ENCODE data around the gene PLOD2.
"Not testable (repeated sequence)": the region's sequence is repeated elsewhere in the genome, so short reads cannot be mapped to it uniquely, and the experiment has no call there.

Gene PLOD2

DNA sequence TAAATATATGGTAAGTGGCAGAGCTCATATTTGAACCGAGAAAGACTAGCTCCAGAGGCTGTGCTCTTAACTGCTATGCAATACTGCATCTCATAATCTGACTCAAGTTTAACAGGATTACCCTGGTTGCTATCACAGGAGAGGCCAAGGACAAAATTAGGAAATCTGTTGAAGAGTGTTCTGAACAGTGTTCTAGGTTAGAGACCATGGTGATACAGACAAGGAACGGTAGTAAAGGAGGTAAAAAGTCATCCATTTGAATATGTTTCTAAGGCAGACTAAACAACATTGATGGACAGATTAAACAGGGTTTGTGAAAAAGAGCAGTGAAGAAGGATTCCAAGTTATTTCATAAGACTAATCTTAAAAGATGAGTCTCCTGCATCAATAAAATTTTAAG, 22.1 kb downstream of the PLOD2 start:
- Mint-ChIP-seq H3K27ac (no peak overlapping the region), H3K9me3 (no peaks in the 10 kb centered on the region), H3K36me3 (no peaks in the 10 kb centered on the region), H3K4me1 (no peaks in the 10 kb centered on the region), H3K27me3 (no peaks in the 10 kb centered on the region), H3K4me3 (no peak overlapping the region)
- ATAC-seq (replicated peaks), result no peak
- DNase-seq, result no peak

GRCh38 chr3:146136647-146137046, 24.3 kb downstream of the PLOD2 start:
- Mint-ChIP-seq H3K4me1 (no peaks in the 10 kb centered on the region), H3K36me3 (no peaks in the 10 kb centered on the region), H3K9me3 (no peaks in the 10 kb centered on the region), H3K4me3 (no peak overlapping the region), H3K27ac (no peak overlapping the region), H3K27me3 (no peaks in the 10 kb centered on the region)
- DNase-seq (no peak), ATAC-seq (replicated peaks) (no peak)

DNA sequence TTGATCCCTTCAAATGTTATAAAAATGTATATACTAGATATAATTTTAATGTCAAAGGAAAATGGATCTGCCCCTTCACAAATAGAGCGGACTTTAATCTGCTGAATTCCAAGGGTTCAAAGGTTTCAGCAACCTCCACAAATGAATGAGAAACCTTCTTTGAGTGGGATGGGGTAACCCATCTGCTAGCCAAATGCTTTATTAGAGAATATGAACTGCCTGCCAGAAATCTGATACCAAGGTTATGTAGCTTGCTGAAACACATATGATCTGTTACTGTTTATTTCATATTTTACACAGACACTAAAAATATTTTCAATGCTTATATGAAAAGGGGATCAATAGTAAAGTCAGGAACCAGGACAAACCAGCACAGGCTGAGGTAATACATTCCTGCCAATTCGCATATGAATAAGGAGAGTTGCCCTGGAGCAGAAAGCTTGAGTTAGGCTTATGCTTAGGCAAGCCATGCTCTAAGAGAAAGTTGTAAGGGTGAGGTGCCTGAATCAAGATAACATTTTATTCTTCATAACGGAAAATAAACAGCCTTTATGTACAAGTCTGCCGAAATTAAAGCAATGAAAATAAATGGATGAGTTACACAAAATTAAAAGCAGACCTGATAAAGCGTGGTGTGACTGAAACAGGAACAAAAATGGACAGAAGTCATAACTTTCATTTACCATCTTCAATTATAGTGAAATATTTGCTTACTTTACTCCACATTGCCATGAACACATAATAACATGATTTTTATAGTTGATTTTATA, 26.5 kb downstream of the PLOD2 start:
- Mint-ChIP-seq H3K4me1 (no peaks in the 10 kb centered on the region), H3K27me3 (no peaks in the 10 kb centered on the region), H3K9me3 (no peaks in the 10 kb centered on the region), H3K27ac (no peak overlapping the region), H3K4me3 (no peak overlapping the region), H3K36me3 (no peaks in the 10 kb centered on the region)
- ATAC-seq (replicated peaks), result no peak
- no peak for DNase-seq

- H3K4me3 Mint-ChIP-seq, result no peak overlapping the region
- no peak for ATAC-seq (replicated peaks)
- no peak for DNase-seq
- no peaks in the 10 kb centered on the region for H3K9me3 Mint-ChIP-seq
- no peak overlapping the region for H3K27ac Mint-ChIP-seq
- no peaks in the 10 kb centered on the region for H3K36me3 Mint-ChIP-seq
- H3K4me1 Mint-ChIP-seq, result no peaks in the 10 kb centered on the region
- no peaks in the 10 kb centered on the region for H3K27me3 Mint-ChIP-seq
Observed at GRCh38 chr3:146133441-146133840, 27.5 kb downstream of the PLOD2 start.

DNA sequence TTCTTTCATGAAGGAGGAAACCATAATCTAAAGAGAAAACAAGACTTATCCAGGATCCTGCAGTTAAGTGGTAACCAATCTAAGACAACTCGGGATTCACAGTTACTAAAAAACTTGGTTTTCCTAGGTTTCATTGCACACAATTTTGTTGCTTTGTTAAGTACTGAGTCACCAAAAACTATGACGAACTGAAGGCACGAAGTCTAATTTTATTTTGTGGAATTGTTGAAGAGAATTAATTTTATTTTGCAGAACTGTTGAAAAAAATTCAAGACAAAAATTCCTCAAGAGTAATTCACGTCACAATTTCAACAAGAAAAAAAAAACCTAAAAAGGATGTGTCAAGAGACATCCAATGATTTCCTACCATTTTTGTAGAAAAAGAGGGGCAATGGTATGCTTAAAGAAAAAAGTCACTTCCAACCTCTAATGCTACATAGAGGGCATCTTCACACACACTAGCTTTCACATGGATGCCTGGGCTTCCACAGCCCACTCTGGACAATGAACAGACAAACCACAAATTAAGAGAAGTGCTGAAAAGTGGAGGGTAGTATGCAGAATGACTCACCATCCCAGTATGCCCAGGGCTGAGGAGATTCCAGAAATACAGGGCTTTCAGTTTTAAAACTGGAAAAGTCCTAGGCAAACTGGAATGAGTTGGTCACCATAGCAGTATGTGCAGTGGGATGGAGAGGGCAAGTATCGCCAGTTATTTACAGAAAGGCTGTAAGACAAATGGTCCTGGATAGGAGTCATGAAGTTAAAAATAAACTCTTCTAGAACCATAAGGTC, 29.2 kb downstream of the PLOD2 start:
- no peak for ATAC-seq (replicated peaks)
- DNase-seq, result no peak

DNA sequence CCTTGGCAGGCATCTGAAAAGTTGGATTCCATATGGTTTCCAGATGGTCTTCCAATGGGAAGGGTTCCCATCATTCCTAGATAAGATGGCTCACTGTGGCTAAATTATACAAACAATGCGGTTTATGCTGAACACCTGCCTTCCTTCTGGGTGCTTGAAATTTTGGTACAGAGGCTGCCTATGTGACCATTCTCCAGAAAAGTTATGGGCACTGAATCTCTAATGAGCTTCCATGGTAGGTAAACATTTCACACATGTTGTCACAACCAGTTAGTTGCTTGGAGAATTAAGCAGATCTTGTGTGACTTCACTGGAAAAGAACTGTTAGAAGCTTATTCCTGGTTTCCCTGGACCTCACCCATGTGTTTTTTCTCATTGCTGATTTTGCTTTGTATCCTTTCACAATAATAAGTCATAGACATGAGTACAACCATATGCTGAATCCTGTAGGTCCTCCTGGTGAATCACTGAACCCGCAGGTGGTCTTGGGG, 30.1 kb downstream of the PLOD2 start:
- DNase-seq, result no peak
- ATAC-seq (replicated peaks), result no peak
- H3K27ac Mint-ChIP-seq, result no peak overlapping the region

More for the DNA sequence above, 29.2 kb downstream of the PLOD2 start:
- Mint-ChIP-seq H3K36me3 (no peaks in the 10 kb centered on the region), H3K4me1 (no peaks in the 10 kb centered on the region), H3K9me3 (no peaks in the 10 kb centered on the region), H3K27me3 (no peaks in the 10 kb centered on the region), H3K4me3 (no peak overlapping the region), H3K27ac (no peak overlapping the region)

GRCh38 chr3:146129750-146130149, 31.2 kb downstream of the PLOD2 start:
- Mint-ChIP-seq H3K36me3 (no peaks in the 10 kb centered on the region), H3K9me3 (no peaks in the 10 kb centered on the region), H3K4me3 (no peak overlapping the region), H3K27ac (no peak overlapping the region), H3K27me3 (no peaks in the 10 kb centered on the region), H3K4me1 (no peaks in the 10 kb centered on the region)
- DNase-seq (no peak), ATAC-seq (replicated peaks) (no peak)

More for the DNA sequence above, 30.1 kb downstream of the PLOD2 start:
- no peak overlapping the region for H3K4me3 Mint-ChIP-seq
- H3K27me3 Mint-ChIP-seq, result no peaks in the 10 kb centered on the region
- H3K36me3 Mint-ChIP-seq, result no peaks in the 10 kb centered on the region
- H3K4me1 Mint-ChIP-seq, result no peaks in the 10 kb centered on the region
- H3K9me3 Mint-ChIP-seq, result no peaks in the 10 kb centered on the region

DNA sequence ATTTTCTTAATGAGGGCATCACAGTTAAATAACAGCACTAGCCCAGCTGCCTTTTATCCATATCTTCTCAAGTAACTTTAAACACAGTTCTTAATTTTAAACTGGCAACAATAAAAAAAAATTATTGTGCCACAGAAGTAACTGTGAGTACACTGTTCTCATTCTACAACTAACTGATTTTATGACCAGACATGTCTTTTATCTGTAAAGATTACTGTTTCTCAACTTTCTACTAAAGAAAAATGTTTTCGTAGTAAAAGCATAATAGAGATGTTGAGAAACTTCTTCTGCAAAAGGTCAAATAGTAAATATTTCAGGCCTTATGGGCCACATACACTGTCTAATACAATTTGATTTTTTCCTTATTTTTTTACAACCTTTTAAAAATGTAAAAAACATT, 32.0 kb downstream of the PLOD2 start:
- Mint-ChIP-seq H3K36me3 (no peaks in the 10 kb centered on the region), H3K4me3 (no peak overlapping the region), H3K4me1 (no peaks in the 10 kb centered on the region), H3K9me3 (no peaks in the 10 kb centered on the region), H3K27ac (no peak overlapping the region), H3K27me3 (no peaks in the 10 kb centered on the region)
- no peak for DNase-seq
- ATAC-seq (replicated peaks), result no peak

DNA sequence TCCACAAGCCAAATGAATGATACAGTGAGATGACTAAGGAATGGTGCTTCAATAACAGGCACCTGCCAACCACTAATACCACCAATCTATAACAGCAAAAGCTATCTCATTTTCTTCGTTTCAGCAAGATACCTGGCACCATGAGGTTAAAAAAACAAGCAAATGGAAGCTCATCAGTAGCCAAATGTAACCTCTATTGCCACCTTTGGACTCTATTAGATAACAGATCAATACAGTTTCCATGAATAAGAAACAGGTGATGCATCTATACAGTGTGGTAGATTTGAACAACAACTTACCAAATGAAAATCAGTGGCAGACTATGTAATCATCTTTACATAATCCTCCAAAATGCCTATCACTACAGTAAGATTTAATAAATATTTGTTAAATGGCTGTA, 32.8 kb downstream of the PLOD2 start:
- Mint-ChIP-seq H3K4me3 (no peak overlapping the region), H3K36me3 (no peaks in the 10 kb centered on the region), H3K27me3 (no peaks in the 10 kb centered on the region), H3K27ac (no peak overlapping the region), H3K9me3 (no peaks in the 10 kb centered on the region), H3K4me1 (no peaks in the 10 kb centered on the region)
- DNase-seq (no peak), ATAC-seq (replicated peaks) (no peak)

- Mint-ChIP-seq H3K27me3 (no peaks in the 10 kb centered on the region), H3K4me1 (no peaks in the 10 kb centered on the region), H3K27ac (no peak overlapping the region), H3K4me3 (no peak overlapping the region), H3K36me3 (no peaks in the 10 kb centered on the region), H3K9me3 (no peaks in the 10 kb centered on the region)
- DNase-seq, result no peak
- ATAC-seq (replicated peaks), result no peak
Observed at GRCh38 chr3:146125951-146126350, 35.0 kb downstream of the PLOD2 start.

DNA sequence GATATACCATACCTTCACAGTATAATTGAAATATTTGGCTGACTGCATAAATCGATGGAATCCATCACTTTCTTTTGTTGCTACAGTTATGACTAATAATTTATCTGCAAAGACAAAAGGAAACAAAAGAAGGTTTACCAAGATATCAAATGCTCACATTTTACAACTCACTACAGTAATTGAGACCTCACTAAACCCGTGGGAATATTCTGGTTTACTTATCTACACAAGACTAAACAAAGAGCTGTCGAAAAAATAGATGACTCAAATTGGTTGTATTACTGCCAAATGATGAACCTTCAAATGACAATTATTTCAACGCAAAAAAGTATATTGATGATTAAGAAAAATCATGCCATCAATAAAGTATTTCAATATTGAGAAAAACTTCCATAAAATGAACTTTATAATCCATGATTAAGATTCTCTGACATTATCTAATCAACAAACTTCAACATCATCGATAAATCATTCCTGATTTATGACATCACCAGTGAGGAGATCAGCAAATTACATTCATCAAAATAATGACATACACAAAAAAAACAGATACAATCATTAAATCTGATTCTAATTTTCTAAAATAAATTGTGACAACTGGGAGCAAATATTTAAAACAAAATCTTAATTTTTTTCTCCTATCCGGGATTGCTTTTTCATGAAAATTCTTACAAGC, 36.7 kb downstream of the PLOD2 start:
- no peak for DNase-seq
- no peak overlapping the region for H3K27ac Mint-ChIP-seq
- no peaks in the 10 kb centered on the region for H3K27me3 Mint-ChIP-seq
- H3K4me1 Mint-ChIP-seq, result no peaks in the 10 kb centered on the region
- no peak for ATAC-seq (replicated peaks)
- H3K36me3 Mint-ChIP-seq, result no peaks in the 10 kb centered on the region
- no peaks in the 10 kb centered on the region for H3K9me3 Mint-ChIP-seq
- H3K4me3 Mint-ChIP-seq, result no peak overlapping the region

GRCh38 chr3:146117406-146118285, 43.3 kb downstream of the PLOD2 start:
- Mint-ChIP-seq H3K27ac (no peak overlapping the region), H3K4me1 (no peaks in the 10 kb centered on the region), H3K9me3 (peaks cover 10 to 13% of the 10 kb centered on the region in 2 donors), H3K4me3 (no peak overlapping the region), H3K27me3 (no peaks in the 10 kb centered on the region), H3K36me3 (no peaks in the 10 kb centered on the region)
- ATAC-seq (replicated peaks) (no peak), DNase-seq (no peak)

DNA sequence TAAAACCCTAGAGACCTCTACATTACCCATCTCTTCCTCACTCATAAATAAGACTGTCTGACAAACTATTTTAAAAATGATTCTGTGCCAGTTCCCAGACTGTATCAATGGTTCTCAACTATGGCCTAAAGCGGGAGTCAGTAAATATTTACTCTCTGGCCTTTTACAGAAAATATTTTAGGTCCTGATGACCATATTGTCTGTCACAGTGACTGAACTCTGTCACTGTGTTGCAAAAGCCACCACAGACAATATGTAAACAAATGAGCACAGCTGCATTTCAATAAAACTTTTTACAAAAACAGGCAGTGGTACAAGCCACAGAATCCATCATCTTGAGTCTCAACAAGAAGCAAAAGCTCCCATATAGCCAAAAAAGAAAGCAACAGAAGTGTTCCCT, 45.4 kb downstream of the PLOD2 start:
- Mint-ChIP-seq H3K36me3 (no peaks in the 10 kb centered on the region), H3K27me3 (no peaks in the 10 kb centered on the region), H3K4me1 (no peaks in the 10 kb centered on the region), H3K4me3 (no peak overlapping the region), H3K9me3 (peaks cover 13% of the 10 kb centered on the region in 2 donors), H3K27ac (no peak overlapping the region)
- DNase-seq (no peak), ATAC-seq (replicated peaks) (no peak)

DNA sequence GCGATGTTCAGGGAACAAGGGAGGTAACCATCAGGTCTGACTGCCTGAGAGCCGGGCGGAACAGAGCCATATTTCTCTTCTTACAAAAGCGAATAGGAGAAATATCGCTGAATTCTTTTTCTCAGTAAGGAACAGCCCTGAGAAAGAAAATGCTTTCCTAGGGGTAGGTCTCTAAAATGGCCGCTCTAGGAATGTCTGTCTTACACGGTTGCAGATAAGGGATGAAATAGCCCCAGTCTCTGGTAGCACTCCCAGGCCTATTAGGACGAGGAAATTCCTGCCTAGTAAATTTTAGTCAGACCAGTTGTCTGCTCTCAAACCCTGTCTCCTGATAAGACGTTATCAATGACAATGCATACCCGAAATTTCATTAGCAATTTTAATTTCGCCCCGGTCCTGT, 47.2 kb downstream of the PLOD2 start:
- not testable (repeated sequence) for H3K36me3 Mint-ChIP-seq; DNase-seq; H3K4me3 Mint-ChIP-seq; ATAC-seq (replicated peaks); H3K27ac Mint-ChIP-seq; H3K27me3 Mint-ChIP-seq; H3K4me1 Mint-ChIP-seq
- peaks cover 10 to 13% of the 10 kb centered on the region in 2 donors for H3K9me3 Mint-ChIP-seq
